T-helper 1 cell treated with Interleukin-12 subunit alpha and Interleukin-12 subunit beta and Interleukin-4 antibody, amounts not matched to agents 30 μg/mL and 1 μg/mL, for 36 hours (primary cell): ENCODE data around the gene CGN.
A peak's percentile ranks its signal among the peaks of the same experiment; 100 is the strongest.
"Not testable (repeated sequence)": the region's sequence is repeated elsewhere in the genome, so short reads cannot be mapped to it uniquely, and the experiment has no call there.

Source experiments
- H3K27ac Mint-ChIP-seq: one replicate; pipeline ENCODE4 v1.8.0; 2021; ENCODE audit warnings: mild to moderate bottlenecking, mixed read lengths
- H3K27me3 Mint-ChIP-seq: one replicate; pipeline ENCODE4 v1.8.0; 2021; ENCODE audit warnings: low read depth, mixed read lengths
- H3K36me3 Mint-ChIP-seq: one replicate; pipeline ENCODE4 v1.8.0; 2021; ENCODE audit warnings: low read depth, mixed read lengths
- H3K4me1 Mint-ChIP-seq: one replicate; pipeline ENCODE4 v1.8.0; 2021; ENCODE audit warnings: low read depth, mixed read lengths
- H3K4me3 Mint-ChIP-seq: one replicate; pipeline ENCODE4 v1.8.0; 2021; ENCODE audit warnings: mild to moderate bottlenecking, moderate library complexity, mixed read lengths
- H3K9me3 Mint-ChIP-seq: one replicate; pipeline ENCODE4 v1.8.0; 2021; ENCODE audit warnings: mixed read lengths

CGN gene

DNA sequence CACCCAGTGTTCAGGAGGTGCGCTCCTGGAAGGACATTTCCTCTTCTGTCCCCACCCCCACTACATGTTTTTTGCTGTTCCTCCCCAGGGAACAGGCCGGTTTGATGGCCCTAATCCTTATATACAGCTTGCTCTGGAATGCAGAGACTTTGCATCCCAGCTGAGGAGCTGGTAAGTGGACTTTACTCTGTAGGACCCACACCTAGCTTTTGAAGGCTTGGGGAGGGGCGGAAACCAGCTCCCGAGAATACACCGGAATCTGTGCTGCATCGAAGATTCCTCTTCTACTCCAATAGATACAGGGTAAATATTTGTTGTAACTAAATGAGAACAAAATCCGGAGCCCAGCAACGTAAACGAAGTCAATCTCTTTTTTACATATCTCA, 1.2 kb upstream of the CGN start:
- H3K4me1 Mint-ChIP-seq = peaks cover 16% of the 10 kb centered on the region
- peak overlapping the region; percentile 82 for H3K4me3 Mint-ChIP-seq
- no peak overlapping the region for H3K27ac Mint-ChIP-seq
- peaks cover 32% of the 10 kb centered on the region for H3K27me3 Mint-ChIP-seq
- H3K36me3 Mint-ChIP-seq = no peaks in the 10 kb centered on the region
- no peaks in the 10 kb centered on the region for H3K9me3 Mint-ChIP-seq

DNA sequence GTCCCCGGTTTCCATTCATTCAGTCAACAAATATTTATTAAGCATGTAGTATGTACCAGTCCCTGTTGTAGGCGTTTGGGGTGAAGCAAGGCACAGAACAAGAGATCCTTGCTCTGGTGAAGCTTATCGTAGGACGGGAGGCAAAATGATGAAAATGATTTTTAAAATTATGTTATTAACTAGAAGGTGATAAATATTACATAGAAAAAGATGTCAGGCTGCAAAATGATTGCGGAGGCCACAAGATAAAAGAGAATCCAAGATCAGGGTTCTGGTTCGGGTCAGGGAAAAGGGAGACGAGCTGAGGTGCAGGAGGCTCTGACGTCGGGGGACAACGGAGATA, 602 bp upstream of the CGN start:
- Mint-ChIP-seq H3K27me3 (peaks cover 31% of the 10 kb centered on the region), H3K27ac (peak overlapping the region; percentile 12), H3K4me3 (peak overlapping the region; percentile 82), H3K9me3 (no peaks in the 10 kb centered on the region), H3K4me1 (peaks cover 16% of the 10 kb centered on the region), H3K36me3 (no peaks in the 10 kb centered on the region)

- peaks cover 22% of the 10 kb centered on the region for H3K27me3 Mint-ChIP-seq
- peaks cover 16% of the 10 kb centered on the region for H3K4me1 Mint-ChIP-seq
- no peaks in the 10 kb centered on the region for H3K9me3 Mint-ChIP-seq
- no peak overlapping the region for H3K27ac Mint-ChIP-seq
- no peaks in the 10 kb centered on the region for H3K36me3 Mint-ChIP-seq
- peak overlapping the region; percentile 68 for H3K4me3 Mint-ChIP-seq
Observed at GRCh38 chr1:151511636-151512215, 539 bp downstream of the CGN start.

- Mint-ChIP-seq H3K27ac (no peak overlapping the region), H3K27me3 (peaks cover 18% of the 10 kb centered on the region), H3K4me1 (peaks cover 16% of the 10 kb centered on the region), H3K36me3 (no peaks in the 10 kb centered on the region), H3K9me3 (no peaks in the 10 kb centered on the region), H3K4me3 (no peak overlapping the region)
Observed at GRCh38 chr1:151512326-151512725, 1.1 kb downstream of the CGN start.

DNA sequence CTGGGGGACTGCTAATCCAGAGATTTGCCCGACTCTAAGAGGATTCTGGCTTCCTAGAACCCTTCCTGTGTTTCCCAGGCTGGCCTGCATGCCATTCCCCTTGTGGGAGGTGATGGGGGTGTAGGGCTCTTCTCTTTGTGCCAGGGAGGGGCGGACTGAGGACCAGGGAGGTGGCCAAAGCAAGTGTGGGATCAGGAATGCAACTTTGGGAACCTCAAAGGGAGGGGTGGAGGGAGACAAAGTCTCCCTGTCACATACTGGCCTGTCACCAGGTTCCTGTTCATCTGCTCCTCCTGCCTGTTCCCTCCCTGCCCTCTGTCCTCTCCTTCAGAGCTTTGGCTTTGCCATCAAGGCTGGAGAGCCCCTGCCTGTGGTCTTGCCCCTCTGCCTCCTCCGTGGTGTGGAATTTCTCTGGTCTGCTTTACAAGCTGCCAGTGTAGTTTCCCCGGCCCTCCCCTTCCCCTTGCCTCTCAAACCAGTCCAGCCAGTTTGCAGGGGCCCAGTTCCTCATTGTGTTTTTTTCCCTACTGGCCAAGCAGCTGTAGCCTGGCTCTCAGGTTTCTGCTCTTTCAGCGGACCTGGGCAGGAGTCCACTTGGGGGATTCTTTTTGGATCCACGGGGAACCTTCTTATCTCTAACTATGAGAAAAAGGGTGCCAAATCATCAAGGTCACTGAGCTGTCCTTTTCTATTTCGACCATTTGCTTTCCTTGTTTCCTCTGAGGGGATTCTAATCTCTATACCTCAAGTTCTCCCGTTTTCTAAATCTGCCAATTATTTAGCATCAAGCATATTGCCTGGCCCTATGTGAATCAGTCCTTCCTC, 1.8 kb downstream of the CGN start:
- H3K36me3 Mint-ChIP-seq = no peaks in the 10 kb centered on the region
- H3K27me3 Mint-ChIP-seq = peaks cover 18% of the 10 kb centered on the region
- H3K9me3 Mint-ChIP-seq = no peaks in the 10 kb centered on the region
- no peak overlapping the region for H3K27ac Mint-ChIP-seq
- H3K4me3 Mint-ChIP-seq = no peak overlapping the region
- peaks cover 16% of the 10 kb centered on the region for H3K4me1 Mint-ChIP-seq

DNA sequence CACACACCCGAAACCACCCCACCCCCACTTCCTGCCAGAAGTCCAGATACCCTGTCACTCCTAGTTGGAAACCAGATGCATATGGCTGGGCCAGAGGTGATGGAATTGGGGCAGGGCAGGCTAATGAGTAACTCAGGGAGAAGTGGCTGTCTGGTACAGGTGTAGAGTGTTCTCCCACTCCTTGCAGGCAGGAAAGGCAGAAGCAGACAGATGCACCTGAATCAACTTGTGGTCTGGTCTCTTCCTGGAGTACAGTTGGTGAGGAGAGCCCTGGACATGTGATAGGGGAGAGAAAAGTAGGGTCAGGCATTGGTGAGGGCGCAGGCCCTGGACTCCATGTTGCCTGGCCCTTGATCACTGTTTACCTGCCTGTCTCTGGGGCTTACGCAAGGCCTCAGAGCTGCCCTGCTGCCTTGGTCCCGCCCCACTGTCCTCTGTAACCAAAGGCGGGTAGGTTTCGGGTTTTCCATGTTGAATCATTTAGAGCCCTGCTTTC, 2.5 kb downstream of the CGN start:
- Mint-ChIP-seq H3K4me3 (no peak overlapping the region), H3K4me1 (peaks cover 16% of the 10 kb centered on the region), H3K9me3 (no peaks in the 10 kb centered on the region), H3K27me3 (peaks cover 18% of the 10 kb centered on the region), H3K36me3 (no peaks in the 10 kb centered on the region), H3K27ac (no peak overlapping the region)

GRCh38 chr1:151514366-151514765, 3.2 kb downstream of the CGN start:
- Mint-ChIP-seq H3K9me3 (no peaks in the 10 kb centered on the region), H3K4me3 (no peak overlapping the region), H3K27me3 (peaks cover 14% of the 10 kb centered on the region), H3K27ac (no peak overlapping the region), H3K36me3 (no peaks in the 10 kb centered on the region), H3K4me1 (peaks cover 16% of the 10 kb centered on the region)

GRCh38 chr1:151515265-151515664, 4.1 kb downstream of the CGN start:
- H3K36me3 Mint-ChIP-seq = no peaks in the 10 kb centered on the region
- H3K27me3 Mint-ChIP-seq = peaks cover 9% of the 10 kb centered on the region
- no peak overlapping the region for H3K27ac Mint-ChIP-seq
- H3K9me3 Mint-ChIP-seq = no peaks in the 10 kb centered on the region
- H3K4me1 Mint-ChIP-seq = peaks cover 16% of the 10 kb centered on the region
- no peak overlapping the region for H3K4me3 Mint-ChIP-seq

DNA sequence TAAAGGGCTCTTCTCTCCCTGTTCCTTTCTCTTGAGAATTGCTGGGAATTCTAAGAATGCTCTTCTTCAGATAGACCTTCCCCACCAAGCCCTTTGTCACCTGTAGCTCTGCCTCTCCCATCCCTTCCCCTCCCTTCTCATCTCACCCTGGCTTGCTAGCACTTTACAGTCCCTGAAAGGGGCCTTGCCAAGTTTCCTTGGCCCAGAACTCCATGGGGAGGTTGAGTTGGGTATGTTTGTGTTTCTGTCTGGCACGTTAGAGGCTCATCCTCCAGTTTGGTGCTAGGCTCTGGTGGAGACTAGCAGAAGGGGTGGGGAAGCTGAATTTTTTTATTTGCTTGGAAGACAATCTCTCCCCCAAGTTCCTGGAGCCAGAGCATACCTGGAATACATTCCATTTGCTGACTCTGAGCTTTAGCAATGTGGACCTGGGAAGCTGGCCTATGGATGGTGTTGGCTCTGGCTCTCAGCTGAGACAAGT, 4.9 kb downstream of the CGN start:
- Mint-ChIP-seq H3K36me3 (no peaks in the 10 kb centered on the region), H3K27ac (no peak overlapping the region), H3K4me3 (no peak overlapping the region), H3K4me1 (peaks cover 12% of the 10 kb centered on the region), H3K9me3 (no peaks in the 10 kb centered on the region), H3K27me3 (peaks cover 5% of the 10 kb centered on the region)

DNA sequence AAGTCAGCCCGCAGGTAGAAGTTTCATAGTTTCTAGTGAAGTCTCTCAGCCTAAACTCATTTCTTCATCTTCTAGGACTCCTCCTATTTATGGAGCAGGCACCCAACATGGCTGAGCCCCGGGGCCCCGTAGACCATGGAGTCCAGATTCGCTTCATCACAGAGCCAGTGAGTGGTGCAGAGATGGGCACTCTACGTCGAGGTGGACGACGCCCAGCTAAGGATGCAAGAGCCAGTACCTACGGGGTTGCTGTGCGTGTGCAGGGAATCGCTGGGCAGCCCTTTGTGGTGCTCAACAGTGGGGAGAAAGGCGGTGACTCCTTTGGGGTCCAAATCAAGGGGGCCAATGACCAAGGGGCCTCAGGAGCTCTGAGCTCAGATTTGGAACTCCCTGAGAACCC, 7.2 kb downstream of the CGN start:
- Mint-ChIP-seq H3K36me3 (no peaks in the 10 kb centered on the region), H3K27ac (no peak overlapping the region)

GRCh38 chr1:151518936-151519335, 7.7 kb downstream of the CGN start:
- no peak overlapping the region for H3K4me3 Mint-ChIP-seq

More for the DNA sequence above, 7.2 kb downstream of the CGN start:
- Mint-ChIP-seq H3K27me3 (peaks cover 8% of the 10 kb centered on the region), H3K4me3 (no peak overlapping the region), H3K4me1 (peaks cover 5% of the 10 kb centered on the region), H3K9me3 (no peaks in the 10 kb centered on the region)

GRCh38 chr1:151519667-151520066, 8.5 kb downstream of the CGN start:
- peaks cover 2% of the 10 kb centered on the region for H3K4me1 Mint-ChIP-seq
- no peak overlapping the region for H3K27ac Mint-ChIP-seq
- H3K36me3 Mint-ChIP-seq = no peaks in the 10 kb centered on the region
- H3K4me3 Mint-ChIP-seq = no peak overlapping the region
- H3K9me3 Mint-ChIP-seq = no peaks in the 10 kb centered on the region
- H3K27me3 Mint-ChIP-seq = peaks cover 8% of the 10 kb centered on the region

More at GRCh38 chr1:151518936-151519335, 7.7 kb downstream of the CGN start:
- Mint-ChIP-seq H3K27ac (no peak overlapping the region), H3K4me1 (peaks cover 2% of the 10 kb centered on the region), H3K36me3 (no peaks in the 10 kb centered on the region), H3K9me3 (no peaks in the 10 kb centered on the region), H3K27me3 (peaks cover 10% of the 10 kb centered on the region)

- Mint-ChIP-seq H3K4me3 (no peak overlapping the region), H3K27ac (no peak overlapping the region), H3K27me3 (peaks cover 8% of the 10 kb centered on the region)
Observed at GRCh38 chr1:151520359-151520758, 9.2 kb downstream of the CGN start.

GRCh38 chr1:151522427-151522826, 11.2 kb downstream of the CGN start:
- not testable (repeated sequence) for H3K4me3 Mint-ChIP-seq, H3K27me3 Mint-ChIP-seq, H3K36me3 Mint-ChIP-seq, H3K27ac Mint-ChIP-seq, H3K9me3 Mint-ChIP-seq, H3K4me1 Mint-ChIP-seq

More at GRCh38 chr1:151520359-151520758, 9.2 kb downstream of the CGN start:
- H3K36me3 Mint-ChIP-seq = no peaks in the 10 kb centered on the region
- H3K4me1 Mint-ChIP-seq = peaks cover 2% of the 10 kb centered on the region
- no peaks in the 10 kb centered on the region for H3K9me3 Mint-ChIP-seq

GRCh38 chr1:151523326-151523725, 12.1 kb downstream of the CGN start:
- Mint-ChIP-seq H3K36me3 (no peaks in the 10 kb centered on the region), H3K4me3 (no peak overlapping the region), H3K9me3 (no peaks in the 10 kb centered on the region), H3K27me3 (peaks cover 8% of the 10 kb centered on the region), H3K27ac (no peak overlapping the region), H3K4me1 (peaks cover 2% of the 10 kb centered on the region)
